HG02678 (cell line): Measurements from ENCODE around the gene SLFNL1.

Experiments
- ATAC-seq: cut with Tn5 transposase; IDR thresholded peaks from one replicate; pipeline ENCODE4 v1.9.1; 2021; ENCODE audit warnings: mild to moderate bottlenecking, moderate library complexity; ENCODE audit not compliant: unreplicated experiment

Gene SLFNL1

DNA sequence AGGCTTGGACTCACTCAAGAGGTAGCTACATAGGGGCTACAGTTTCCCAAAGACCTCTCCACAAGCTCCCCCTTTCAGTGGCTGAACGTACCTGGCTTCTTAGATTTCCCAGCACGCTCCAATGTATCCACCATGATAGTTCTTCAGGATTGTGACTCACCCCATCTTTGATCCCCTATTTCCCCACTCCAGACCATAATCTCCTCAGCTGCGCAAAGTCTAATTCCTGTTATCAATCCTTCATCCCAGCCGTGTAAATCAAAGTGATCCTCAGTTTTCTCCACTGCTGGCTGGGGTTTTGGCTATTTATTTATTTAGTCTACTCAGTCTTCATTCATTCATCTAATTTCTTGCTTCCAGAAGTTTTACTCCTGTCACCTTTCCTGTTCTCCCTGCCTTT is 55.1 kb downstream of the SLFNL1 start:
- no peak for ATAC-seq
